GM19455 (cell line): ENCODE measurements around the gene IFIT1.
"Not testable (repeated sequence)": the region's sequence is repeated elsewhere in the genome, so short reads cannot be mapped to it uniquely, and the experiment has no call there.

Experiments used
- ATAC-seq: cut with Tn5 transposase; IDR thresholded peaks from one replicate; pipeline ENCODE4 v1.9.1; 2021; ENCODE audit not compliant: unreplicated experiment

IFIT1 gene

DNA sequence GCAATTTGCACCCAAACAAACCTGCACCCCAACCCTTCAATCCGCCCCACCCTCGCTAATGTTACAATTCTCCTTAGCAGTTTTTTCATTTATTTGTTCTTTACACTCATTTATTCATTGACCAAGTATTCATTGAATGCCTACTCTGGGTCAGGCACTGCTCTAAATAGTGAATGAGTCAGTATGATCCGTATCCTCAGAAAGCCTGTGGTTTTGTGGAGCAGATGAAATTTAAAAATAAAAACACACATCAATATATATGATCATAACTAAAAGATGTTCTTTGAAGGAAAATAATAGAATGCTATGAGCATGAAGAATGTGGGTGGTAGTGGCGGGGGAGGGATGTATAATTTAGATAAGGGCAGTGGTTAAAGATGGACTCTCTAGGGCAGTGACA is 35.2 kb downstream of the IFIT1 start:
- no peak for ATAC-seq

- ATAC-seq: no peak
Measured at GRCh38 chr10:89428877-89429276, 36.5 kb downstream of the IFIT1 start.

DNA sequence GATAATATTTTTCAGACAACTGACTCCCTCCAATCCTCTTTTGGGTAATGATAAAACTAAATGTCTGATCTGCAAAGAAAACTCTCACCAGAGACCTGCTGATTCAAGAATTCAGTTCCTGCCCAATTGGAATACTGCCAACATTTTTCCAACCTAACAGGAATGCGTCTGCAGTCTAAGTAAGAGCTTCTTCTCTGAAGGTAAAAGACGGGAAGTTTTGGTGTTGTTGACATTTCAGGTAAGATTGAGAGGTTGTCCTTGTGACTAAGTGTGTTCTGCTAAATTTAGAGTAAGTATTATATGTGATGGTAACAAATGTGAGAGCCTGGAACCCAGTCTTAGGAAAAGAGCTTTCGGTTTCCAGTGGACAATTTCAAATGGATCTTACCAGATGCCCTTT is 39.6 kb downstream of the IFIT1 start:
- no peak for ATAC-seq

DNA sequence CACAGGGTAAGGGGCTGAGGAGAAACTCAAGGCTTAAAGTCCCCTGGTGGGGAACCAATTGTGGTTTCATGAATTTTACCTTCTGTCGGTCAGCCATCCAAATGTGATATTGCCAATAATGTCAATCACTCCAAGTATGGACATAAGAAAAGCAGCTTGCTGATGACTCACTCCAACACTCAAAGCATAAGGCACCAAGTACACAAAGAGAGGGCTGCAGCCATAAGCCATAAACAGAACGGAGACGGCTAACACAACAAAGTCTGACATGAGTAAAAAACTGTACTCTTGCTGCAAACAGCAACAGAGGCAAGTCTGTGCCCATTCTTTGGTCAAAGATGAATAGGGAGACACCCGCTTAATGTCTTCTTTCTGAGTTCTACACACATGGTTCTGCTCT is 46.1 kb downstream of the IFIT1 start:
- no peak for ATAC-seq

DNA sequence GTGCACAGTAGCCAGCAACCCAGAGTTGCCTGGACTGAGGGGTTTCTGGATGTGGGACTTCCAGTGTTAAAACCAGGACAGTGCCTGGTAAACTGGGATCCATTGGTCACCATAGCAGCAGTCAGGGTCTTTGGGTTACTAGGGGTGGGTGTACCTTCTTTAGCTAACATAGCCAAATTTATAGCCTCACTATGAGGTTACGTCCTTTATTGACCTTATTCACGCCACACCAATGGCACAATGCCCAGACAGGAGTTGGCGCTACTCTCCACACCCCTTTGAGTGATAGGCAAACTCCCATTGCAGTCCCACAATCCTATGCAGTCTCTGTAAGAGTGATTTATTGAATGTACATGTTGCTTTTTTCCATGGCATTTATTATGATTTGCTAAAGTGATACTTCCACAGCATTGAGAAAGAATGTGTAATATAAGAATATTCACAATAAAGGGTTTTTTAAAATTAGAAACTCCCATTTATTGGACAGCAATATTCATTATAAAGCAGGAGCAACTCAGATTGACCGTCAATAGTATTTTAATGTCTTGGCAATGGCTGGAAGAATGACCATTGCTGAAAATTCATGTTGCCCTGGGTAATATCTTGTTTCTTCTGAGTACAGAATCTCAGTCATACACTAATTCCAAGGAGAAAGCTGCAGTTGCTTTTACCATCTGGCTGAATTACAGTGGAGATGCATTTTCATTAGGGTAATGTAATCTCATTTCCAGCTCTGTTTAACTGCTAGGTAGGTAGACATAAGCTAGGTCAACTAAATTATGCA is 48.0 kb downstream of the IFIT1 start:
- ATAC-seq: no peak

DNA sequence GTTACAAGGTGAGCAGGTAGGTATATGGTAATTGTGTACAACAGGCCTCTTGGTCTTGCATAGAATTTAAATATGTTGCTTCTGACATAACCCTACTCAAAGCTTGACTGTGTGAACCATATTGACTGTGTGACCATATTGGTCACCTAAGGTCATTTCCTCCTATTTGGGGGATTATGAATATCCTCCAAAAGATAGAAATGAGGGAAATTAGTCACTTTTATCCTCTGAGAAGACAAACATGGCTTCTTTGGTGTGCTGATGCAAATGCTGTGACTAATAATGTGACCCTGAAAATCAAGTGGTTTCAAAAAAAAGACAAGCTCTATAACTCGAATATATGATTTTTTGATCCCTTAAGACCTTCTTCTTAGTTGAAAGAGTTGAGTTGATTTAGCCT is 49.9 kb downstream of the IFIT1 start:
- no peak for ATAC-seq

DNA sequence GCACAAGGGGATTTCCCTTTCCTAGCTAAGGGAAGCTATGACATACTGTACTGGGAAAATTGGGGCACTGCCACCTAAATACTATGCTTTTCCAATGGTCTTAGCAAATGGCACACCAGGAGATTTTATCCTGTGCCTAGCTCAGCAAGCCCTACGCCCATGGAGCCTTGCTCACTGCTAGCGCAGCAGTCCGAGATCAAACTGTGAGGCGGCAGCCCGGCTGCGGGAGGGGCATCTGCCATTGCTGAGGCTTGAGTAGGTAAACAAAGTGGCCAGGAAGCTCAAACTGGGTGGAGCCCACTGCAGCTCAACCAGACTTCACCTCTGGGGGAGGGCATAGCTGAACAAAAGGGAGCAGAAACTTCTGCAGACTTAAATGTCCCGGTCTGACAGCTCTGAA is 52.4 kb downstream of the IFIT1 start:
- not testable (repeated sequence) for ATAC-seq

GRCh38 chr10:89450901-89451300 is 58.5 kb downstream of the IFIT1 start:
- ATAC-seq: no peak

DNA sequence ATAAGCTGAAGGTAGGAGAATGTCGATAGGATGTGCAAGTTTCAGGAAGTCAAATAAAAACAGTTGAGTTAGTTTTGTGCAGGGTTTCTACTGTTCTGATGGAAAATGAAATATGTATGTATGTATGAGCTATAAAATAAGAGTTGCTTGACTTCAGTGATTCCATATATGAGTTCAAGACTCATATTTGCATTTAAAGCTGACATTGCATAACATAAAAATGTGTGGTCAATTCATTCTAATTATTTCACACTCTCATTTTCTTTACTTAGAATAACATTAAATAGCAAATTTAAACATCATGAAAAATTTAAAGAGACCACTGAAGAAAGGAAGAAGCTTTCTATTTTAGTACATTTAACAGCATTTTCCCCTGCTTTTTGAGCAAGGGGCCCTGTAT is 59.8 kb downstream of the IFIT1 start:
- no peak for ATAC-seq

GRCh38 chr10:89454561-89455347 is 62.3 kb downstream of the IFIT1 start:
- ATAC-seq: no peak
